SK-N-SH (cell line): ENCODE measurements around the gene SUPT5H.

Source experiments
- EZH2phosphoT487 ChIP-seq: fragments of 200-600 bp; sonication (generic); IDR thresholded peaks from 2 replicates; pipeline ENCODE4 v1.6.1; 2017; ENCODE audit warnings: low read depth, mixed run types, mild to moderate bottlenecking, antibody characterized with exemption, moderate library complexity, borderline replicate concordance
- JUND ChIP-seq: IDR thresholded peaks from 2 replicates; pipeline ENCODE4 v1.4.0; 2012
- MXI1 ChIP-seq: IDR thresholded peaks from 2 replicates; pipeline ENCODE4 v1.6.1; 2012; ENCODE audit warnings: mild to moderate bottlenecking, low read depth, low read length, improper control_type of control experiment
- NFIC ChIP-seq: IDR thresholded peaks from 2 replicates; pipeline ENCODE4 v1.4.0; 2012; ENCODE audit warnings: borderline replicate concordance
- POLR2AphosphoS5 ChIP-seq: IDR thresholded peaks from 2 replicates; pipeline ENCODE4 v1.6.1; 2012; ENCODE audit warnings: low read depth, low read length
- RFX5 ChIP-seq: IDR thresholded peaks from 2 replicates; pipeline ENCODE4 v1.6.1; 2012; ENCODE audit warnings: mild to moderate bottlenecking, improper control_type of control experiment, low read length
- SIN3A ChIP-seq: IDR thresholded peaks from 2 replicates; pipeline ENCODE4 v1.6.1; 2012; ENCODE audit warnings: low read depth, mild to moderate bottlenecking, low read length, moderate library complexity, borderline replicate concordance
- TAF1 ChIP-seq: IDR thresholded peaks from 2 replicates; pipeline ENCODE4 v1.6.1; 2012; ENCODE audit warnings: low read depth, mild to moderate bottlenecking, low read length, moderate library complexity, borderline replicate concordance
- TF ChIP-seq, protein P1 (sequence below): fragments of 200-600 bp; sonication (generic); IDR thresholded peaks from 2 replicates; pipeline ENCODE4 v1.6.1; 2017; ENCODE audit warnings: antibody characterized with exemption, mild to moderate bottlenecking, moderate library complexity
- TF ChIP-seq, protein P2 (sequence below): IDR thresholded peaks from 2 replicates; pipeline ENCODE4 v1.6.1; 2012; ENCODE audit warnings: mild to moderate bottlenecking, low read depth, low read length, moderate library complexity
- TF ChIP-seq, protein P3 (sequence below): IDR thresholded peaks from 2 replicates; pipeline ENCODE4 v1.4.0; 2012; ENCODE audit warnings: low read depth
- TF ChIP-seq, protein P4 (sequence below): IDR thresholded peaks from 2 replicates; pipeline ENCODE4 v1.4.0; 2012; ENCODE audit warnings: low read depth, borderline replicate concordance

DNA sequence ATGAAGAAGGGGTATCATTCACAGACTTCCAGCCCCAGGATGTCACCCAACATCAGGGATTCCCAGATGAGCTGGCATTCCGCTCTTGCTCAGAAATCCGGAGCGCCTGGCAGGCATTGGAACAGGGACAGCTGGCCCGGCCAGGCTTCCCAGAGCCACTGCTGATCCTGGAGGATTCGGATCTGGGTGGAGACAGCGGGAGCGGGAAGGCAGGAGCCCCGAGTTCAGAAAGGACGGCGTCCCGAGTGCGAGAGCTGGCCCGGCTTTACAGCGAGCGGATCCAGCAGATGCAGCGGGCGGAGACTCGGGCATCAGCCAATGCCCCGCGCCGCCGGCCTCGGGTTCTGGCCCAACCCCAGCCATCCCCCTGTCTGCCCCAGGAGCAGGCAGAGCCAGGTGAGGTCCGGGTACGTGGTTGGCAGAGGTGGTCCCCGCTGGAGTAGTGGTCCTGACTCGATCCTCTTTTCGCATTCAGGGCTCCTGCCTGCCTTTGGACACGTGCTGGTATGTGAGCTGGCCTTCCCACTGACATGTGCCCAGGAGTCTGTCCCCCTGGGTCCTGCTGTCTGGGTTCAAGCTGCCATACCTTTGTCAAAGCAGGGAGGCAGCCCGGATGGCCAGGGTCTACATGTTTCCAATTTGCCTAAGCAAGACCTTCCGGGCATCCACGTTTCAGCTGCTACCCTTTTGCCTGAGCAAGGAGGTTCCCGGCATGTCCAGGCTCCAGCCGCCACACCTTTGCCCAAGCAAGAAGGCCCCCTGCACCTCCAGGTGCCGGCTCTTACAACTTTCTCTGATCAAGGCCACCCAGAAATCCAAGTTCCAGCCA, 21.9 kb upstream of the SUPT5H start:
- TF ChIP-seq, protein P1, sequence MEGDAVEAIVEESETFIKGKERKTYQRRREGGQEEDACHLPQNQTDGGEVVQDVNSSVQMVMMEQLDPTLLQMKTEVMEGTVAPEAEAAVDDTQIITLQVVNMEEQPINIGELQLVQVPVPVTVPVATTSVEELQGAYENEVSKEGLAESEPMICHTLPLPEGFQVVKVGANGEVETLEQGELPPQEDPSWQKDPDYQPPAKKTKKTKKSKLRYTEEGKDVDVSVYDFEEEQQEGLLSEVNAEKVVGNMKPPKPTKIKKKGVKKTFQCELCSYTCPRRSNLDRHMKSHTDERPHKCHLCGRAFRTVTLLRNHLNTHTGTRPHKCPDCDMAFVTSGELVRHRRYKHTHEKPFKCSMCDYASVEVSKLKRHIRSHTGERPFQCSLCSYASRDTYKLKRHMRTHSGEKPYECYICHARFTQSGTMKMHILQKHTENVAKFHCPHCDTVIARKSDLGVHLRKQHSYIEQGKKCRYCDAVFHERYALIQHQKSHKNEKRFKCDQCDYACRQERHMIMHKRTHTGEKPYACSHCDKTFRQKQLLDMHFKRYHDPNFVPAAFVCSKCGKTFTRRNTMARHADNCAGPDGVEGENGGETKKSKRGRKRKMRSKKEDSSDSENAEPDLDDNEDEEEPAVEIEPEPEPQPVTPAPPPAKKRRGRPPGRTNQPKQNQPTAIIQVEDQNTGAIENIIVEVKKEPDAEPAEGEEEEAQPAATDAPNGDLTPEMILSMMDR, result no peak
- TF ChIP-seq, protein P2, sequence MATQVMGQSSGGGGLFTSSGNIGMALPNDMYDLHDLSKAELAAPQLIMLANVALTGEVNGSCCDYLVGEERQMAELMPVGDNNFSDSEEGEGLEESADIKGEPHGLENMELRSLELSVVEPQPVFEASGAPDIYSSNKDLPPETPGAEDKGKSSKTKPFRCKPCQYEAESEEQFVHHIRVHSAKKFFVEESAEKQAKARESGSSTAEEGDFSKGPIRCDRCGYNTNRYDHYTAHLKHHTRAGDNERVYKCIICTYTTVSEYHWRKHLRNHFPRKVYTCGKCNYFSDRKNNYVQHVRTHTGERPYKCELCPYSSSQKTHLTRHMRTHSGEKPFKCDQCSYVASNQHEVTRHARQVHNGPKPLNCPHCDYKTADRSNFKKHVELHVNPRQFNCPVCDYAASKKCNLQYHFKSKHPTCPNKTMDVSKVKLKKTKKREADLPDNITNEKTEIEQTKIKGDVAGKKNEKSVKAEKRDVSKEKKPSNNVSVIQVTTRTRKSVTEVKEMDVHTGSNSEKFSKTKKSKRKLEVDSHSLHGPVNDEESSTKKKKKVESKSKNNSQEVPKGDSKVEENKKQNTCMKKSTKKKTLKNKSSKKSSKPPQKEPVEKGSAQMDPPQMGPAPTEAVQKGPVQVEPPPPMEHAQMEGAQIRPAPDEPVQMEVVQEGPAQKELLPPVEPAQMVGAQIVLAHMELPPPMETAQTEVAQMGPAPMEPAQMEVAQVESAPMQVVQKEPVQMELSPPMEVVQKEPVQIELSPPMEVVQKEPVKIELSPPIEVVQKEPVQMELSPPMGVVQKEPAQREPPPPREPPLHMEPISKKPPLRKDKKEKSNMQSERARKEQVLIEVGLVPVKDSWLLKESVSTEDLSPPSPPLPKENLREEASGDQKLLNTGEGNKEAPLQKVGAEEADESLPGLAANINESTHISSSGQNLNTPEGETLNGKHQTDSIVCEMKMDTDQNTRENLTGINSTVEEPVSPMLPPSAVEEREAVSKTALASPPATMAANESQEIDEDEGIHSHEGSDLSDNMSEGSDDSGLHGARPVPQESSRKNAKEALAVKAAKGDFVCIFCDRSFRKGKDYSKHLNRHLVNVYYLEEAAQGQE, result no peak
- TF ChIP-seq POLR2AphosphoS5 (no peak), NFIC (no peak), MXI1 (no peak), JUND (no peak), SIN3A (no peak), EZH2phosphoT487 (no peak), RFX5 (no peak), TAF1 (no peak)
- TF ChIP-seq, protein P3, sequence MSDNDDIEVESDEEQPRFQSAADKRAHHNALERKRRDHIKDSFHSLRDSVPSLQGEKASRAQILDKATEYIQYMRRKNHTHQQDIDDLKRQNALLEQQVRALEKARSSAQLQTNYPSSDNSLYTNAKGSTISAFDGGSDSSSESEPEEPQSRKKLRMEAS, result no peak
- TF ChIP-seq, protein P4, sequence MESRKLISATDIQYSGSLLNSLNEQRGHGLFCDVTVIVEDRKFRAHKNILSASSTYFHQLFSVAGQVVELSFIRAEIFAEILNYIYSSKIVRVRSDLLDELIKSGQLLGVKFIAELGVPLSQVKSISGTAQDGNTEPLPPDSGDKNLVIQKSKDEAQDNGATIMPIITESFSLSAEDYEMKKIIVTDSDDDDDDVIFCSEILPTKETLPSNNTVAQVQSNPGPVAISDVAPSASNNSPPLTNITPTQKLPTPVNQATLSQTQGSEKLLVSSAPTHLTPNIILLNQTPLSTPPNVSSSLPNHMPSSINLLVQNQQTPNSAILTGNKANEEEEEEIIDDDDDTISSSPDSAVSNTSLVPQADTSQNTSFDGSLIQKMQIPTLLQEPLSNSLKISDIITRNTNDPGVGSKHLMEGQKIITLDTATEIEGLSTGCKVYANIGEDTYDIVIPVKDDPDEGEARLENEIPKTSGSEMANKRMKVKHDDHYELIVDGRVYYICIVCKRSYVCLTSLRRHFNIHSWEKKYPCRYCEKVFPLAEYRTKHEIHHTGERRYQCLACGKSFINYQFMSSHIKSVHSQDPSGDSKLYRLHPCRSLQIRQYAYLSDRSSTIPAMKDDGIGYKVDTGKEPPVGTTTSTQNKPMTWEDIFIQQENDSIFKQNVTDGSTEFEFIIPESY, result no peak
